Activated CD4-positive, alpha-beta T cell treated with anti-CD3 and anti-CD28 coated beads, Interleukin-2, amount 50 U/mL, for 16 hours (primary cell): Measurements from ENCODE around the gene SARNP.
"Not testable (repeated sequence)": the region's sequence is repeated elsewhere in the genome, so short reads cannot be mapped to it uniquely, and the experiment has no call there.

Experiments used
- DNase-seq: peaks from one replicate; pipeline ENCODE4 v3.0.0-alpha.2; 2020

The SARNP gene

DNA sequence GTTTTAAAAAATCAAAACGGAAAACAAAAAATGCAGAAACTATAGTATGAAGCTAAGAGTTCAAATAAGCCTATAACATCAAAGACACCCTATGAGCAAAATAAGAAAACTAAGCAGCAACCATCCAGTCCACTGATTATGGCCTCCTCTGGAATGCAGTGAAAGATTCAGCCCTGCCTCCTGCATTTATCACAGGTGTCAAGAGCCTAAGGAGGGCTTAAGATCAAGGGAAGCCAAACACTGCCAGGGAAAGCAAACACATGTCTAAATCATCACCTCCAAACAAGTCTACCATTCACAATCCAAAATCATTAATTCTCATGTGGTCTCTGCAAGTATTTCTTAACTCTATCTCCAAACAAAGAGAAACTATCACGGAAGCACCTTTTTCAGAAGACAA lies 28.4 kb downstream of the SARNP start:
- no peak for DNase-seq

GRCh38 chr12:55788546-55788945 lies 29.0 kb downstream of the SARNP start:
- DNase-seq = no peak

GRCh38 chr12:55780685-55781084 lies 36.8 kb downstream of the SARNP start:
- peak; percentile 3 for DNase-seq

DNA sequence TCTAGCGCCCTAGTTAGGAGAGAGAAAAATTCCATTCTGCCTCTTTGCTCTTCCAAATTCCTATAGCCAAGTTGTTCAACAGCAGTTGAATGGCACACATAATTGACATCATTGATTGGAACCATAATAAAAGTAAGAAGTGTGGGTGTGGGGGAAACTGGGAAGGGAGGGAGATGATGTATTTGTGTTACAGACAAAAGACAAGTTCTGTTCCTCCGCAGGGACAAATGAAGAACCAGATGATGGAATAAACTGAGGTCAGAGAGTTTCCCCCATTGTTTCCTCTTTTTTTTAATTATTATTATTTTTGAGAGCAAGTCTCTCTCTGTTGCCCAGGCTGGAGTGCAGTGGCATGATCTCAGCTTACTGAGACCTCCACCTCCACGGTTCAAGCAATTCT lies 39.7 kb downstream of the SARNP start:
- DNase-seq = no peak

DNA sequence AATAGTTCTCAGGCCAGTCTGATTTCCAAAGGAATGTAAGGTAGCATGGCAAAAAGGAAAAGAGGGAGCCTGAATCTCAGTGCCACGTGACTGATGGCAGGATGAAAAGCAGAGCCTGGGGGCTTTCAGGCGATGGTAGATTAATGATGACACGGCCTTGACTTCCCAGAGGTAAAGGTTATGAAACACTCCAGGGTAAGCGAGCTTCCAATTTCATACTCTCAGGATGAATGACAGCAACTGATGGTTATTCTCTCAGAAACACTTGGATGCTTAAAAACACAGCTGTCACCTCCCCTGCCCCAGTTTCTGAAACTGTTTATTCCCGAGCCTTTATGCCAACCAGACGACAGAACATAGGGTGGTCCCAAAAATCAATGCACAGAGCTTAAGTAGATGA lies 45.8 kb downstream of the SARNP start:
- no peak for DNase-seq

- no peak for DNase-seq
Measured at GRCh38 chr12:55767156-55767555, 50.4 kb downstream of the SARNP start.

- no peak for DNase-seq
Measured at GRCh38 chr12:55765736-55766290, 51.7 kb downstream of the SARNP start.

- no peak for DNase-seq
Measured at GRCh38 chr12:55762646-55763045, 54.9 kb downstream of the SARNP start.

DNA sequence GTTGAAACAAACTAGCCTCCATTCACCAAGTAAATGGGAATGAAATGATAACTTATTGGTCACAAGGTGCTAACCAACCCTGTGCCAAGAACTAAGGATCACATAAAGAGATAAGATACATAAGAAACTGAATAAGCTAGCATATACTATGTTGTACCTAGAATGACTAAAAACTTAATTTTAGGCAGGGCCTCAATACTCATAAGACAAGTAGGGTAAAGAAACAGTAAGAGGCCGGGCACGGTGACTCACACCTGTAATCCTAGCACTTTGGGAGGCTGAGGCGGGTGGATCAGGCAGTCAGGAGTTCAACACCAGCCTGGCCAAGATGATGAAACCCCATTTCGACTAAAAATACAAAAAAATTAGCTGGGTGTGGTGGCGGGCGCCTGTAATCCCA lies 56.9 kb downstream of the SARNP start:
- peak; percentile 74 for DNase-seq

GRCh38 chr12:55758575-55758974 lies 58.9 kb downstream of the SARNP start:
- not testable (repeated sequence) for DNase-seq

DNA sequence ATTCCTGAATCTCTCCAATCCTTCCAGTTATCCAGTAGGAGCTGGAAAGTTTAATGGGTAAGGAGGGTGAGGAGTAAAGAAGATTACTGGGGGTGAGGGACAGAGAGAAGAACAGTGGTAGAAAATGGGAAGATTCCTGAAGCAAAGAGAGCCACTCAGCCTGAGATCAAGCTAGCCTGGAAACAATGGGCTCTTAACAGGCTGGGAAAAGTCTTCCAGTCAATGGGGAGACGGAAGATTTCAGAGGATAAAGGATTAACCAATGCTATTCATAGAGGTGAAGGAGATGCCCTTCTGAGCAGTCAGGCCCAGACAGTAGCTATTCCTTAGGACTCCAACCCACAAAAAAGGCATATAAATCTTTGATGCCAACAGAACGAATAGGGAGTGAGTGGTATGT lies 59.8 kb downstream of the SARNP start:
- DNase-seq = no peak

GRCh38 chr12:55755246-55755645 lies 62.3 kb downstream of the SARNP start:
- no peak for DNase-seq

- no peak for DNase-seq
Measured at GRCh38 chr12:55748230-55748993, 69.1 kb downstream of the SARNP start.

GRCh38 chr12:55746913-55747231 lies 70.7 kb downstream of the SARNP start:
- DNase-seq = no peak

- DNase-seq = no peak
Measured at GRCh38 chr12:55746174-55746912, 71.2 kb downstream of the SARNP start.

GRCh38 chr12:55745361-55746173 lies 72.0 kb downstream of the SARNP start:
- no peak for DNase-seq

DNA sequence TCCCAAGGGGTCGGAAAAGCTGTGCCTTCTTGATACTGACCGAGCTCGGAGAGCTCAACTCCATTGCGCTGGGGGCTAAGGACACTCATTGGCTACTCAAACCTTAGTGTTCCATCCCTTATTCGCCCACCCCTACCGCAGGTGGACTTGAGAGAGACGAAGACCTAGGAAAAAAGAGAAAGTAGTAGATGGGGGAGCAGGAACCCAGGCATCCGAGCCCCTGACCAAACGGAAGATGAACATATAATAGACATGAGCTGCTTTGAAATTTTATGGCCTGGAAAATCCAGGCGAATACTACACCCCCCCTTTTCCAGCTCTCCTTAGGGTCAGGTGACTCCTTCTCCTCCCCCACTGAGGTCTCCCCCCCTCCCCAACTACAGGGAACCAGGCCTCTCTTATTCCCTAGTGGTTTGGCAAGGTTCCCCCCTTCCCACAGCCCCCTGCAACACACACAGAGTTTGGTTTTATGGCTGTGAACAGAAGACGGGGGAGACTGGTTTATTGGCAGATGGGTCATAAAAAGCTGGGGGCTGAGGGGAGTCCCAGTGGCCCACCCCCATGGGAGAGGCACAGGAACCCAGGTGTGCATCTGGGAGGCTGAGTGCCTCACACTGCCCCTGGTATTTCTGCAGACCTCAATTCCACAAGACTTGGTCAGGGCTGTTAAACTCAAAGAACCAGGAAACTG lies 73.0 kb downstream of the SARNP start:
- no peak for DNase-seq

- DNase-seq = peak; percentile 56
Measured at GRCh38 chr12:55743406-55744339, 73.9 kb downstream of the SARNP start.

GRCh38 chr12:55742719-55743405 lies 74.7 kb downstream of the SARNP start, which contains the start of gene GDF11:
Gene GDF11 (plus strand): TSS chr12:55743122. CDS start chr12:55743317, 195 bp downstream.
- peak; percentile 72 for DNase-seq

GRCh38 chr12:55741931-55742680 lies 75.4 kb downstream of the SARNP start:
- no peak for DNase-seq
